BE2C (cell line): Measurements from ENCODE around the gene CCM2.

Experiments used
- DNase-seq: peaks from one replicate; pipeline ENCODE4 v3.0.0-alpha.2; 2020
- H3K27me3 ChIP-seq: fragments of 250-450 bp; sonication (Bioruptor Pico); 2 replicates; pipeline ENCODE4 v1.5.1; 2020; ENCODE audit warnings: mild to moderate bottlenecking
- H3K36me3 ChIP-seq: fragments of 250-450 bp; sonication (Bioruptor Pico); 2 replicates; pipeline ENCODE4 v1.5.1; 2020; ENCODE audit warnings: mild to moderate bottlenecking
- H3K4me1 ChIP-seq: fragments of 250-450 bp; sonication (Bioruptor Pico); 2 replicates; pipeline ENCODE4 v1.5.1; 2020
- H3K4me3 ChIP-seq: 2 replicates; pipeline ENCODE4 v1.5.1; 2011; ENCODE audit warnings: low read depth, low read length
- H3K9me3 ChIP-seq: fragments of 250-450 bp; sonication (Bioruptor Pico); 2 replicates; pipeline ENCODE4 v1.5.1; 2020
- TF ChIP-seq, protein P1 (sequence below): IDR thresholded peaks from 2 replicates; pipeline ENCODE4 v1.5.1; 2012; ENCODE audit warnings: mild to moderate bottlenecking, low read depth, low read length

CCM2 gene

DNA sequence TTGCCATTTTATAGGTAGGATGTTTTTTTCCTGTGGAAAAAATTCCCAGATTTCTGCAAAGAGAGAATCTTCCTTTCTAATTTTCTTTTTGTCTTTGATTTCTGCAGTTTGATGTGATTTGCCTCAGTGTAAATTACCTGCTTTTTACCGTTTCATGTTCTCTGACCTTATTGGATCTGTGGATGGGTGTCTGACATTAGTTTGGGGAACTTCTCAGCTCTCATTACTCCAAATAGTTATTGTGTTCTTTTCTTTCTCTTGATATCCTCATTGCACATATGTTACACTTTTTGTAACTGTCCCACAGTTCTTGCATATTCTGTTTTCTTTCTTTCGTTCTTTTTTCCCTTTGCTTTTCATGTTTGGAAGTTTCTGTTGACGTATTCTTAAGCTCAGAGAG lies 60.3 kb downstream of the CCM2 start:
- no peaks in the 10 kb centered on the region for H3K36me3 ChIP-seq
- TF ChIP-seq, protein P1, sequence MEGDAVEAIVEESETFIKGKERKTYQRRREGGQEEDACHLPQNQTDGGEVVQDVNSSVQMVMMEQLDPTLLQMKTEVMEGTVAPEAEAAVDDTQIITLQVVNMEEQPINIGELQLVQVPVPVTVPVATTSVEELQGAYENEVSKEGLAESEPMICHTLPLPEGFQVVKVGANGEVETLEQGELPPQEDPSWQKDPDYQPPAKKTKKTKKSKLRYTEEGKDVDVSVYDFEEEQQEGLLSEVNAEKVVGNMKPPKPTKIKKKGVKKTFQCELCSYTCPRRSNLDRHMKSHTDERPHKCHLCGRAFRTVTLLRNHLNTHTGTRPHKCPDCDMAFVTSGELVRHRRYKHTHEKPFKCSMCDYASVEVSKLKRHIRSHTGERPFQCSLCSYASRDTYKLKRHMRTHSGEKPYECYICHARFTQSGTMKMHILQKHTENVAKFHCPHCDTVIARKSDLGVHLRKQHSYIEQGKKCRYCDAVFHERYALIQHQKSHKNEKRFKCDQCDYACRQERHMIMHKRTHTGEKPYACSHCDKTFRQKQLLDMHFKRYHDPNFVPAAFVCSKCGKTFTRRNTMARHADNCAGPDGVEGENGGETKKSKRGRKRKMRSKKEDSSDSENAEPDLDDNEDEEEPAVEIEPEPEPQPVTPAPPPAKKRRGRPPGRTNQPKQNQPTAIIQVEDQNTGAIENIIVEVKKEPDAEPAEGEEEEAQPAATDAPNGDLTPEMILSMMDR, result no peak
- no peak overlapping the region for H3K4me3 ChIP-seq
- H3K4me1 ChIP-seq, result no peaks in the 10 kb centered on the region
- H3K9me3 ChIP-seq, result no peaks in the 10 kb centered on the region; the same call in 1 of the 2 replicates
- H3K27me3 ChIP-seq, result no peaks in the 10 kb centered on the region
- DNase-seq, result no peak

DNA sequence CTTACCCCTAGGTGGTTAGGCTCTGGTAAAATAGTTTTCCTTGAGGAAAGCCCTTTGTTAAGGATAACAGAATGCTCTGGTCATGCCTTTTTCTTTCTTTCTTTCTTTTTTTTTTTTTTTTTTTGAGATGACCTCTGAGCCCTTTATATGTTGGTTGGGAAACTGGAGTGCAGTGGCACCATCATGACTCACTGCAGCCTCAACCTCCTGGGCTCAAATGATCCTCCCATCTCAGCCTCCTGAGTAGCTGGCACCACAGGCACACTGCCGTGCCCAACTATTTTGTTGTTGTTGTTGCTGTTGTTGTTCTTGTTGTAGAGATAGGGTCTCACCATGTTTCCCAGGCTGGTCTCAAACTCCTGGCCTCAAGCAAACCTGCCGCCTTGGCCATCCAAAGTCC lies 61.4 kb downstream of the CCM2 start:
- no peaks in the 10 kb centered on the region for H3K36me3 ChIP-seq

DNA sequence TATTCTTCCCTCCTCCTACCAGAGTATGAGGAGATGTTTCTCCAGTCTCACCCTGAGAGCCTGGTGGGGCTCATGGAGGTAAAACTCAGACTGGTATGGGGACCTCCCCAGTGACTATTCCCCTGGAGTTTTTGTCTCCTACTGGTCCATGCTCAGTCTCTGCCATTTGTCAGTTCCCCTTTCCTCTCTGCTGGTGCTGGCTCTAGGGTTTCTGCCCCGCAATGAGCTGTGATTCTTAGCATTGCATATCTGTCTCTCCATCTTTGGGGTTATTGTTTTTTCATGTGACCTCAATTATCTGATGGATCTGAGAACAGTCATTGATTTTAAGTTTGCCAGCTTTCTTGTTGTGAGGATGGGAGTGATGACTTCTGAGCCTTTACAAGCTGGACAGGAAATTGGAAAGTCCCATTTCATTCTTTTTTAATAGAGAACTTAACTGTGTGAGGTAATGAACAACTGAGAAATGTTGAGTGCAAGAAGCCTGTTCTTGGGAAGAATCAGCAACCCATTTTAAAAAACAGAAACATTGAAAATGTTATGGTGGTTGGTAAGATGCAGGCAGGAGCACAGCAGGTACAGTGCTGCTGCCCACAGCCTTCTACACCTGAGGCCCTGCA lies 61.9 kb downstream of the CCM2 start:
- no peak for DNase-seq
- H3K36me3 ChIP-seq, result no peaks in the 10 kb centered on the region
- H3K27me3 ChIP-seq, result no peaks in the 10 kb centered on the region
- no peak overlapping the region for H3K4me3 ChIP-seq
- H3K9me3 ChIP-seq, result no peaks in the 10 kb centered on the region; the same call in 1 of the 2 replicates
- TF ChIP-seq, protein P1, result no peak
- no peaks in the 10 kb centered on the region for H3K4me1 ChIP-seq

More for the DNA sequence above, 61.4 kb downstream of the CCM2 start:
- no peaks in the 10 kb centered on the region; the same call in 1 of the 2 replicates for H3K9me3 ChIP-seq
- TF ChIP-seq, protein P1, result no peak
- H3K4me3 ChIP-seq, result no peak overlapping the region
- H3K4me1 ChIP-seq, result no peaks in the 10 kb centered on the region
- no peak for DNase-seq
- H3K27me3 ChIP-seq, result no peaks in the 10 kb centered on the region

DNA sequence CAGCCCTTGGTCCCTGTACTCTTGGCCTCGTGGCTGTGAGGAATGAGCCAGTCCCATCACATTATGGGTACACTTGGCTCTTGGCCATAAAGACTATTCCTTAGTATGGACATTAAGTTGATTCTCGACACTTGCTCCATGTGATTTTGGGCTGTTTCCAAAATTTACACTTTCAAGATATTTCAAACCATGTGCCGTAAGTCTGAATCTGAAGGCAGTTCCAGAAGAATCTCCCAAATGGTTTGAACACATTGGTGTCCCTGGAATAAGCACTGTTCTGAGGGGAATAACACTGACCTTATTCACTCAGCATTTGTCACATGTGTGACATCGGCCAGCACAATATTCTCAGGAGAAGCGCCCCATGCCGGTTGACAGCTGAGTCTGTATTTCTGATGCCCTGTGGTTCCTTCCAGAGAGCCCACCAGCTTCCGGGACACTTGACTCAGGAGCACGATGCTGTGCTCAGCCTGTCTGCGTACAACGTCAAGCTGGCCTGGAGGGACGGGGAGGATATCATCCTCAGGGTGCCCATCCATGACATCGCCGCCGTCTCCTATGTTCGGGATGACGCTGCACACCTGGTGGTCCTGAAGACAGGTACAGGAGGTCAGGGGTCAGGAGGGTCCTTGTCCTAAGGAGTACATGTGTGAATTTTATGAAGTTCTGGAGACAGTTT lies 64.2 kb downstream of the CCM2 start:
- TF ChIP-seq, protein P1, result no peak
- no peaks in the 10 kb centered on the region; the same call in 1 of the 2 replicates for H3K9me3 ChIP-seq
- no peaks in the 10 kb centered on the region for H3K27me3 ChIP-seq
- H3K36me3 ChIP-seq, result no peaks in the 10 kb centered on the region
- no peak for DNase-seq
- no peak overlapping the region for H3K4me3 ChIP-seq
- no peaks in the 10 kb centered on the region for H3K4me1 ChIP-seq

DNA sequence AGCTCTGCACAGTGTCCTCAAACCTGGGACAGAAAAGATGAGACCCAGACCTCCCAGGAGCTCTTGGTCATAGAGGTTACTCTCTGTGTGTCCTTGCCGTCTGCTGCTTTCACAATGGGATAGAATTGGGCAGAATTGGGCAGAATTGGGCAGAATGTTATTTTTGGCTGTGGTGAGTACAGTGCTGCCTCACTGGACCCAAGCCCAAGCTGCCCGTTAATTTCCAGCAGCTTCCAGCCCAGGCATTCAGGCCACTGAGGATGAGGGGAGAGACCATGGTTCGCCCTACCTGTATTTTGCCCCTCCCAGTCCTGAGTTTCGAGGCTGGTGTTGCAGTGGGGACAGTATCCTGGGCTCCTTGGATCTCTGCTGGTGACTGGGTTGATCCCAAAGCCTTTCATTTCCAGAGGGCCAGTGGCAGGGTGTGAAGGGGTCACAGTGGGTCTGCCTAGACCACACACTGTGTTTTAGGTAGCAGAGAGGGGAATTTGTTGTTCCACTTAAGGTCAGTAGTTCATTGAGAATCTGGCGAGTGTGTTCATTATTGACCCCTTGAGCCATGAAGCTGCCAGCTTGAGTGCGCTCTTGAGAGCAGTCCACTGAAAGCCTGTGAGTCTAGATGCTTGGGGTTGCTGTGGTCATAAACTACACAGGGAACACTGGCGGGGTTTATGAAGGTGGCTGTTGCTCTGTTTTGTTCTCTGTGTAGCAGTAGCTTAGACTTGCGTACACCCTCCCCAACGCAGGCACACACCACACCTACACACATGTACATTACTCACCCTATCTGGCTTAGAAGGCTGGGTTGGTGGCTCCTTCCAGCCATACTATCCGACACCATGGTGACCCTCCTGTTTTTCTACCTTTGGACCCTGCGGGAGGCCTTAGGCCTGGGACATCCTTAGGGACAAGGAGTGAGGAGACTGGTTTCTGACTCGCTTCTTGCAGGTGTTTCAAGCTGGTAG lies 65.3 kb downstream of the CCM2 start:
- Histone ChIP-seq H3K9me3 (no peaks in the 10 kb centered on the region; the same call in 1 of the 2 replicates), H3K4me1 (no peaks in the 10 kb centered on the region), H3K4me3 (no peak overlapping the region), H3K27me3 (no peaks in the 10 kb centered on the region), H3K36me3 (no peaks in the 10 kb centered on the region)
- no peak for DNase-seq
- TF ChIP-seq, protein P1, result no peak
